DMS153 (cell line): ENCODE measurements around the gene SCAMP5.

Experiments used
- DNase-seq: peaks from one replicate; lab custom pipeline; 2025; lab: John Stamatoyannopoulos, UW

The SCAMP5 gene

GRCh38 chr15:74977599-74977998, 17.8 kb upstream of the SCAMP5 start:
- no peak for DNase-seq

DNA sequence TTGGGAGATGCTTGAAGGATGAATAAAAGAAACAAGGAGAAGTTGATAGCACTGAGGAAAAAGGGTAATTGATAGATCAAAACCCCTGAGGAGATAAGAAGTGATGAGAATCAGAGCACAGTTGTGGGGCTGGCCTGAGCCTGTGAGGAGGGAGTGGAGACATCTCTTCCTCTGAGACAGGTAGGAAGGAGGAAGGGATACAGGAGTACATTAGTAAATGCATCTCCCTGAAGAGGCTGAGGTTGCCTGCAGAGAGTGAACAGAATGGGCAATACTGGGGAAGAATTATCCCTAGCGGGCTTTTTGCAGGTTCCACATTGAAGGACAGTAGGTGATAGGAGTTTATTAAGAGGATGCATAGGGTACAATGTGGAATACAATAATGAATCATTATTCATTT, 17.3 kb upstream of the SCAMP5 start:
- no peak for DNase-seq

GRCh38 chr15:74978503-74978902, 16.9 kb upstream of the SCAMP5 start:
- peak; percentile 35 for DNase-seq

GRCh38 chr15:74982183-74982582, 13.2 kb upstream of the SCAMP5 start:
- no peak for DNase-seq

DNA sequence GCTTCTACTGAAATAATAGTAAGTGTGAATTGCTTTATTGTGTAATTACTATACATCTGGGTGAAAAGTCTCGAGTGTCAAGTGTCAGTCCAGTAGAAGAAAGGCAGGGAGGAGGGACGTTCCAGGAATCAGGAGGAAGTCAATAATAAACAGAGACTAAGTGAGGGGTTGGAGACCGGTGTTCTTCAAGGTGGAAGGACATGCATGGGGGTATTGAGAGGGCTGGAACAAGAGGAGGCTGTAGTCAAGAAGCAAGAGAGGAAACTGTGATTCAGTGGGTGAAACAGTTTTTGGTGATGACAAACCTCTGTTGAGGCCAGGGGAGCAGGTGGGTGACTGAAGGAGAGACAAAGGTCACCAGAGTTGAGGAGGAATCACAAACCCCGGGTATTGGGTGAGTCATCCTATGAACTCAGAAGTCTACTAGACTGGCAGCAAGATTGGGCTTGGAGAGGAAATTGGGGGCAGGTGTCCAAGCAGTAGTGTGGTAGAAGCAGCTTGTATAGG, 11.6 kb upstream of the SCAMP5 start:
- DNase-seq: no peak

DNA sequence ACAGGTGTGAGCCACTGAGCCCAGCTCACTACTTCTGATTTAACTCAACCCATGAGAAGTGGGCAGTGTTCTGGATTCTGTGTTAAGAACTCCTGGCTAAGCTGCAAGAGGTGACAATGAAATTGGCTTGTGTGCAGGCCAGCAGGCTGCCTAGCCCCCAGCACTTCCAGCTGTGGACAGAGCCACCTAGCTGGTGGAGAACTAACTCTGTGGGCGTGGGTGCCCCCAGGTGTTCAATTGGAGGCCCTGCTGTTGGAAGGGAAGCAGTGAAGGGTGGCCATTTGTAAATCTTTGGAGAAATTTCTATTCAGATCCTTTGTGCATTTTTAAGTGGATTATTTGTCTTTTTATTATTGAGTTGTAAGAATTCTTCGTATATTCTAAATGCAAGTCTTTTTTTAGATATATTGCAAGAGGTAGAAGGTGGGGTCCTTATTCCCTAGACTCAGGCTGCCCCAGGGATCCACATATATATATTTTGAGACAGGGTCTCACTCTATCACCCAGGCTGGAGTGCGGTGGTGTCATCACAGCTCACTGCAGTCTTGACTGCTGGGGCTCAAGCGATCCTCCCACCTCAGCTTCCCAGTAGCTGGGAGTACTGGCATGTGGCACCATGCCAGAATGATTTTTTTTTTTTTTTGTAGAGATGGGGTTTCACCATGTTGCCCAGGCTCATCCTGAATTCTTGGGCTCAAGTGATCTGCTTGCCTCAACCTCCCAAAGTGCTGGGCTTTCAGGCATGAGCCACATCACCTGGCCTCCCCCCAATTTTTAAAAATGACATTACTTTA, 7.2 kb upstream of the SCAMP5 start:
- peak; percentile 13 for DNase-seq

GRCh38 chr15:74989527-74989926, 5.8 kb upstream of the SCAMP5 start:
- DNase-seq: no peak

- no peak for DNase-seq
These were observed 2.7 kb upstream of the SCAMP5 start for GRCh38 chr15:74992619-74993018.

GRCh38 chr15:74994236-74994635, 1.1 kb upstream of the SCAMP5 start:
- no peak for DNase-seq

DNA sequence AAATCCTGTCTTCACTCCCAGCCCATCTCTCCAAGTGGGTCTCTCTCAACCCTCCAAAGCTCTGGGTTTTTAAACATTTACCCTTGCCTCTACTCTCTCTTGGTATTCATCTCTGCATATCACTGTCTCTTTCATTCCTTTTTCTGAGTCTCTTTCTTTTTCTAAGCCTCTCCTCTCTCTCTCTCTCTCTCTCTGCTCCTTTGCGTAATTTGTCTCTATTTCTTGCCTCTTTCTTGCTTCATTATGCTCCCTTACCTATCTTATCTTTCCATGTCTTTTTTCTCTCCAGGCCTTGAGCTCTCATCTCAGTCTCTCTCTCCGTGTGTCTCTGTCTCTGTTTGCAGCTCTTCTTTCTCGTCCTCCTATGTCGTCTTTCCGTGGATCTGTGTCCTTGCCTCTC, 678 bp upstream of the SCAMP5 start:
- no peak for DNase-seq

- DNase-seq: no peak
These were observed 709 bp downstream of the SCAMP5 start for GRCh38 chr15:74995779-74996765.

GRCh38 chr15:74997141-74997540, 1.8 kb downstream of the SCAMP5 start:
- DNase-seq: no peak

GRCh38 chr15:74997543-74997942, 2.2 kb downstream of the SCAMP5 start:
- no peak for DNase-seq

- DNase-seq: no peak
These were observed 5.9 kb downstream of the SCAMP5 start for GRCh38 chr15:75001310-75001709.

DNA sequence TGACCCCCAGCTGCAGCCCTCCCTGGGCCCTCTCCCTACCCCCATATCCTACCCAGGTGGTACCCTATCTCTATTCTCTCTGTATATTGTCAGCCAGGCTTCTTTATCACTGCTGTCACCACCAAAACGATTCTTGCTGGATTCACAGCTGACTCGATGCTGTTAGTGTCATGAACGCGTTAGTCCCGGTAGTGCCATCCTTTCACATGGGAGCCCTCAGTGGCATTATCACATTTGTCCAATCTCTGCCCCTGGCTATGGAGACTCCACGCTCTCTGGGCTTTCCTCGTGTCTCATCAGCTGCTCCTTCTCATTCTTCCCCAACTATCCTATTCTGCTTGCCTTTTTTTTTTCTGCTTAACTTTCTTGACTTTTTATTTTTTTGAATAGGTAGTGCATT, 7.0 kb downstream of the SCAMP5 start:
- no peak for DNase-seq

GRCh38 chr15:75007216-75007615, 11.9 kb downstream of the SCAMP5 start:
- no peak for DNase-seq

GRCh38 chr15:75008221-75008625, 12.9 kb downstream of the SCAMP5 start:
- DNase-seq: no peak

GRCh38 chr15:75008629-75009326, 13.4 kb downstream of the SCAMP5 start:
- no peak for DNase-seq

GRCh38 chr15:75016431-75016830, 21.1 kb downstream of the SCAMP5 start:
- no peak for DNase-seq

- DNase-seq: no peak
These were observed 24.6 kb downstream of the SCAMP5 start for GRCh38 chr15:75019916-75020315.

DNA sequence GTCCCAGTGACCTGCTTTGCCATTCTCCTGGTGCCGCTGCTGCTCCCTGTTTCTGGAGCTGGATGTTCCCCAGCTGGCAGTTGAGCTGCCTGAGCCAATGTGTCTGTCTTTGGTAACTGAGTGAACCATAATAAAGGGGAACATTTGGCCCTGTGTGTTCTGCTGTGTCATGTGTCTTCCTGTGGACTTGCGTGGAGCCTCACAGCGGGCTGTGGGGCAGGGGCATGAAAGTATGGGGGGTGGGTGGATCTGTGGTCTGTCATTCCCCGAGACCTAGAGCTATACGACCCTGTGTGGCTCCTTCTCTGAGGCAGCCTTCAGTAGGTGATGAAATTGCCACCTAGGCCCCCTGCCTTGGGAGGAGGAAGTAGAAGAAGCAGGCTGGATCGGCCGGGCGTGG, 26.0 kb downstream of the SCAMP5 start:
- no peak for DNase-seq

GRCh38 chr15:75022783-75023180, 27.4 kb downstream of the SCAMP5 start:
- DNase-seq: no peak
